ENCODE data around the gene ATP6V0A4.

ATP6V0A4 gene

DNA sequence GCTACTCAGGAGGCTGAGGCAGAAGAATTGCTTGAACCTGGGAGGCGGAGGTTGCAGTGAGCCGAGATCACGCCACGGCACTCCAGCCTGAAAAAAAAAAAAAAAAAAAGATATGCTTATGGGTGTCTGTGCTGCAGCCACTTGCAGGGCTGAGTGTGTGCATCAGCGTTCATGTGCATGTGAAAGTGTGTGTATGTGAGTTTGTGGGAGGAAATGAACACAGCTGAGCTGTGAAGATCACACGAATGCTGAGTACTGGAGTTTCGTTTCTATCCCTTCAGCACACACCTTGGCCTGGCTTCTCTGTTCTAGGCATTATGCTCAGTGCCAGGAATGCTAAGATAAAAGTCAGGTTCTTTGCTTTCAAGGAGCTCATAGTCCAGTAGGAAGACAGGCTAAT lies 84.8 kb downstream of the ATP6V0A4 start:
- TF ChIP-seq, protein P1, sequence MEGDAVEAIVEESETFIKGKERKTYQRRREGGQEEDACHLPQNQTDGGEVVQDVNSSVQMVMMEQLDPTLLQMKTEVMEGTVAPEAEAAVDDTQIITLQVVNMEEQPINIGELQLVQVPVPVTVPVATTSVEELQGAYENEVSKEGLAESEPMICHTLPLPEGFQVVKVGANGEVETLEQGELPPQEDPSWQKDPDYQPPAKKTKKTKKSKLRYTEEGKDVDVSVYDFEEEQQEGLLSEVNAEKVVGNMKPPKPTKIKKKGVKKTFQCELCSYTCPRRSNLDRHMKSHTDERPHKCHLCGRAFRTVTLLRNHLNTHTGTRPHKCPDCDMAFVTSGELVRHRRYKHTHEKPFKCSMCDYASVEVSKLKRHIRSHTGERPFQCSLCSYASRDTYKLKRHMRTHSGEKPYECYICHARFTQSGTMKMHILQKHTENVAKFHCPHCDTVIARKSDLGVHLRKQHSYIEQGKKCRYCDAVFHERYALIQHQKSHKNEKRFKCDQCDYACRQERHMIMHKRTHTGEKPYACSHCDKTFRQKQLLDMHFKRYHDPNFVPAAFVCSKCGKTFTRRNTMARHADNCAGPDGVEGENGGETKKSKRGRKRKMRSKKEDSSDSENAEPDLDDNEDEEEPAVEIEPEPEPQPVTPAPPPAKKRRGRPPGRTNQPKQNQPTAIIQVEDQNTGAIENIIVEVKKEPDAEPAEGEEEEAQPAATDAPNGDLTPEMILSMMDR (conservative IDR thresholded peaks at IDR 0.05; ENCODE audit: low read depth, low read length) = no peak
- Histone ChIP-seq H2AFZ (ENCODE audit: low read depth) (no peak overlapping the region), H3K4me2 (no peak overlapping the region), H3K27ac (no peak overlapping the region), H3K4me3 (IDR thresholded peaks at IDR 0.05; ENCODE audit: insufficient read depth, low read depth, low read length) (no peak overlapping the region), H3K4me1 (ENCODE audit: low read depth, poor library complexity, severe bottlenecking) (no peaks in the 10 kb centered on the region), H3K9ac (no peak overlapping the region), H4K20me1 (ENCODE audit: insufficient read depth) (no peaks in the 10 kb centered on the region), H3K27me3 (ENCODE audit: insufficient read depth, low read depth) (no peaks in the 10 kb centered on the region), H3K36me3 (ENCODE audit: insufficient read depth) (no peaks in the 10 kb centered on the region), H3K79me2 (ENCODE audit: insufficient read depth, low read depth) (no peaks in the 10 kb centered on the region)

DNA sequence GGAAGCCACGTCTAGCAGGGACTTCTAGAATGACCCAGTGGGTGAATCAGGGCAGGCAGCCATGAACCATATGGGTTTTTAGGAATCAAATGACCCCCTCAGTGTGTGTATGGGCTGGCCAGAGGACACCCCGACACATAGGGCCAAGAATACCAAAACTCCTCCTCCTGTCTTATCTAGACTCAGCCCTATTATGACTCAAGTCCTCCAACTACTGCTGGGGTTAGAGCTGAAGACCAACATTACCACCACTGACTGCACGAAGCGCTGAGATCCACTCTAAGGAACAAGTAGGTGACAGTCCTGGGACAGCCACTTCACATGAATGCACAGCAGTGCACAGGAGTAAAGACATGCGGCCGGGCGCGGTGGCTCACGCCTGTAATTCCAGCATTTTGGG lies 85.3 kb downstream of the ATP6V0A4 start:
- TF ChIP-seq, protein P1 (conservative IDR thresholded peaks at IDR 0.05; ENCODE audit: low read depth, low read length) = no peak
- Histone ChIP-seq H3K4me2 (no peak overlapping the region), H3K79me2 (ENCODE audit: insufficient read depth, low read depth) (no peaks in the 10 kb centered on the region), H2AFZ (ENCODE audit: low read depth) (no peak overlapping the region), H3K4me3 (IDR thresholded peaks at IDR 0.05; ENCODE audit: insufficient read depth, low read depth, low read length) (no peak overlapping the region), H3K27ac (no peak overlapping the region), H3K27me3 (ENCODE audit: insufficient read depth, low read depth) (no peaks in the 10 kb centered on the region), H3K36me3 (ENCODE audit: insufficient read depth) (no peaks in the 10 kb centered on the region), H3K9ac (no peak overlapping the region), H4K20me1 (ENCODE audit: insufficient read depth) (no peaks in the 10 kb centered on the region), H3K4me1 (ENCODE audit: low read depth, poor library complexity, severe bottlenecking) (no peaks in the 10 kb centered on the region)

- Histone ChIP-seq H3K9ac (no peak overlapping the region), H3K27ac (no peak overlapping the region), H3K4me2 (no peak overlapping the region), H3K4me3 (IDR thresholded peaks at IDR 0.05; ENCODE audit: insufficient read depth, low read depth, low read length) (no peak overlapping the region), H3K36me3 (ENCODE audit: insufficient read depth) (no peaks in the 10 kb centered on the region), H4K20me1 (ENCODE audit: insufficient read depth) (no peaks in the 10 kb centered on the region), H3K27me3 (ENCODE audit: insufficient read depth, low read depth) (no peaks in the 10 kb centered on the region), H2AFZ (ENCODE audit: low read depth) (no peak overlapping the region), H3K79me2 (ENCODE audit: insufficient read depth, low read depth) (no peaks in the 10 kb centered on the region), H3K4me1 (ENCODE audit: low read depth, poor library complexity, severe bottlenecking) (no peaks in the 10 kb centered on the region)
- TF ChIP-seq, protein P1 (conservative IDR thresholded peaks at IDR 0.05; ENCODE audit: low read depth, low read length) = no peak
Measured at GRCh38 chr7:138710536-138711385, 87.2 kb downstream of the ATP6V0A4 start.

GRCh38 chr7:138705167-138705566 lies 92.8 kb downstream of the ATP6V0A4 start:
- TF ChIP-seq, protein P1 (conservative IDR thresholded peaks at IDR 0.05; ENCODE audit: low read depth, low read length) = no peak
- H3K9ac ChIP-seq = no peak overlapping the region
- H3K27ac ChIP-seq = no peak overlapping the region
- H3K79me2 ChIP-seq (ENCODE audit: insufficient read depth, low read depth) = no peaks in the 10 kb centered on the region
- no peaks in the 10 kb centered on the region for H3K27me3 ChIP-seq (ENCODE audit: insufficient read depth, low read depth)
- H3K4me1 ChIP-seq (ENCODE audit: low read depth, poor library complexity, severe bottlenecking) = no peaks in the 10 kb centered on the region
- no peaks in the 10 kb centered on the region for H3K36me3 ChIP-seq (ENCODE audit: insufficient read depth)
- H3K4me2 ChIP-seq = no peak overlapping the region
- no peak overlapping the region for H2AFZ ChIP-seq (ENCODE audit: low read depth)
- H3K4me3 ChIP-seq (IDR thresholded peaks at IDR 0.05; ENCODE audit: insufficient read depth, low read depth, low read length) = no peak overlapping the region
- no peaks in the 10 kb centered on the region for H4K20me1 ChIP-seq (ENCODE audit: insufficient read depth)
